Kidney (tissue), 14 donors: ENCODE results near the gene SDC3. TPM values are rescaled to one million over a fixed set of nuclear protein-coding genes. Genes with fewer than 3 reads are reported as not detected.

Source experiments
- DNase-seq, 5 donors: peaks; one replicate each; pipeline ENCODE4 v3.0.0-alpha.2; 2013 to 2020
- FAIRE-seq: peaks from 2 replicates; lab custom pipeline; 2012; peaks lifted over from hg19 to GRCh38; lab: Jason Lieb, UNC
- H3K27ac ChIP-seq, 2 donors: one replicate each; pipeline ENCODE4 v1.7.0; 2013; ENCODE audit warnings: low read depth in 2 of 2, low read length in 2 of 2, inconsistent platforms in 1 of 2
- H3K27me3 ChIP-seq: one replicate; pipeline ENCODE4 v1.7.1; 2013; ENCODE audit warnings: low read length, inconsistent platforms; ENCODE audit not compliant: control insufficient read depth, insufficient read depth
- H3K36me3 ChIP-seq, 3 donors: one replicate each; pipeline versions ENCODE4 v1.7.0 to v1.7.1; 2013; ENCODE audit warnings: low read length in 3 of 3, control low read depth in 1 of 3, inconsistent platforms in 1 of 3; ENCODE audit not compliant: insufficient read depth in 3 of 3, control insufficient read depth in 2 of 3
- H3K4me1 ChIP-seq, 3 donors: one replicate each; pipeline versions ENCODE4 v1.7.0 to v1.7.1; 2013; ENCODE audit warnings: low read length in 3 of 3, inconsistent platforms in 1 of 3, low read depth in 1 of 3; ENCODE audit not compliant: control insufficient read depth in 2 of 3, insufficient read depth in 2 of 3
- H3K4me3 ChIP-seq, 3 donors: one replicate each; pipeline versions ENCODE4 v1.7.0 to v1.8.1; 2013; ENCODE audit warnings: low read length in 3 of 3, control low read depth in 1 of 3, inconsistent platforms in 1 of 3
- H3K9ac ChIP-seq, 3 donors: one replicate each; pipeline versions ENCODE4 v1.7.0 to v1.7.1; 2013; ENCODE audit warnings: low read length in 3 of 3, control low read depth in 1 of 3, inconsistent platforms in 1 of 3
- H3K9me3 ChIP-seq, 3 donors: one replicate each; pipeline versions ENCODE4 v1.7.0 to v1.7.1; 2013; ENCODE audit warnings: low read length in 3 of 3, control low read depth in 1 of 3, inconsistent platforms in 1 of 3; ENCODE audit not compliant: control insufficient read depth in 2 of 3, insufficient read depth in 1 of 3
- CTCF ChIP-seq: IDR thresholded peaks from 3 replicates; pipeline ENCODE4 v1.5.1; 2012; ENCODE audit warnings: mild to moderate bottlenecking, moderate library complexity, borderline replicate concordance; ENCODE audit not compliant: insufficient read depth; ENCODE audit errors: extremely low read depth
- intact Hi-C: fragments of 100-400 bp; cut with DNase I; formaldehyde crosslinking; loops from one replicate; pipeline ENCODE4 v1.11.1; 2022
- polyA plus RNA-seq: library from polyadenylated mRNA; stranded (reverse); fragments of 350-450 nt; fragmentation: Illumina TruSeq; extraction: RNeasy Lipid Tissue Mini Kit (QIAGEN cat#74804); gene quantifications from one replicate; pipeline ENCODE4 v1.2.3, GENCODE V29; 2014; ENCODE audit warnings: low read depth, low replicate concordance; ENCODE audit not compliant: insufficient read depth
- total RNA-seq: library from RNA; stranded (reverse); fragmentation: NEBNext Ultra II Directional; extraction: Animal tissue kit (Norgen Biotek cat#: 25700); gene quantifications from one replicate; pipeline ENCODE4 v1.2.1, GENCODE V29; 2021
- donor health status: control.
- donor health status: control.
- donor health status: control.
- donor health status: control.
- donor health status: control.
- donor health status: DM: yes; HTN: yes; CAD: no.
- donor health status: Normal renal cell carcinoma (clear cell type).

Gene SDC3
- total and polyA plus RNA-seq, 2 donors from 2014 or later = 11.0 to 58.7 TPM

- H3K36me3 ChIP-seq = no peaks in the 10 kb centered on the region
- no peaks in the 10 kb centered on the region for H3K9me3 ChIP-seq
- no peak for TF ChIP-seq CTCF
- H3K4me1 ChIP-seq = peaks cover 0 to 12% (median 0%) of the 10 kb centered on the region in 3 donors
- H3K27me3 ChIP-seq = no peaks in the 10 kb centered on the region
- DNase-seq (peak in 3 of 5 donors; percentile 26 to 49 (median 39)), FAIRE-seq (no peak)
- no peak overlapping the region for H3K9ac ChIP-seq
- H3K27ac ChIP-seq = no peak overlapping the region
- intact Hi-C loops = loop anchor here (2.0 kb wide), 1 partner anchor 109 kb away; no protein-coding TSS in a partner anchor
- peak overlapping the region in 1 of 3 donors; percentile 35 for H3K4me3 ChIP-seq
Observed at GRCh38 chr1:30909365-30910068, 959 bp upstream of the SDC3 start.

GRCh38 chr1:30908316-30908695, 252 bp downstream of the SDC3 start:
- H3K9me3 ChIP-seq = no peaks in the 10 kb centered on the region
- intact Hi-C loops = no loop called here
- H3K27ac ChIP-seq = no peak overlapping the region
- no peak overlapping the region for H3K4me3 ChIP-seq
- H3K9ac ChIP-seq = no peak overlapping the region
- no peak for TF ChIP-seq CTCF
- no peak for FAIRE-seq
- no peaks in the 10 kb centered on the region for H3K36me3 ChIP-seq
- H3K27me3 ChIP-seq = no peaks in the 10 kb centered on the region
- peaks cover 0 to 12% (median 0%) of the 10 kb centered on the region in 3 donors for H3K4me1 ChIP-seq
- DNase-seq = peak in 1 of 5 donors; percentile 66

- Histone ChIP-seq H3K27ac (no peak overlapping the region), H3K4me1 (peaks cover 0 to 16% (median 0%) of the 10 kb centered on the region in 3 donors), H3K9ac (peak overlapping the region in 2 of 3 donors; percentile 2 to 46), H3K27me3 (no peaks in the 10 kb centered on the region), H3K4me3 (peak overlapping the region; percentile 2 to 44 (median 41)), H3K36me3 (no peaks in the 10 kb centered on the region), H3K9me3 (no peaks in the 10 kb centered on the region)
- FAIRE-seq (no peak), DNase-seq (peak; percentile 31 to 80 (median 43))
- intact Hi-C loops = no loop called here
- no peak for TF ChIP-seq CTCF
Observed at GRCh38 chr1:30907481-30908315, 860 bp downstream of the SDC3 start.
